SK-N-SH treated with all-trans-retinoic acid at 6 μM for 48 hours (cell line): ENCODE data around the gene LRMDA.

Source experiments
- ATAC-seq: fragments of 200-7000 bp; cut with Tn5 transposase; 3 replicates; pipeline ENCODE4 v1.9.1; 2020; ENCODE audit warnings: mild to moderate bottlenecking, moderate library complexity
- BACH2 ChIP-seq: fragments of 250-450 bp; sonication (Bioruptor Pico); IDR thresholded peaks from 2 replicates; pipeline ENCODE4 v1.9.0; 2021; ENCODE audit warnings: mild to moderate bottlenecking, borderline replicate concordance
- CSDC2 ChIP-seq: fragments of 250-450 bp; sonication (Bioruptor Pico); IDR thresholded peaks from 2 replicates; pipeline ENCODE4 v1.5.0; 2020; ENCODE audit warnings: mild to moderate bottlenecking, moderate library complexity
- ESRRG ChIP-seq: fragments of 250-450 bp; sonication (Bioruptor Pico); IDR thresholded peaks from 2 replicates; pipeline ENCODE4 v1.6.1; 2021; ENCODE audit warnings: mild to moderate bottlenecking
- GLIS3 ChIP-seq: fragments of 250-450 bp; sonication (Bioruptor Pico); IDR thresholded peaks from 2 replicates; pipeline ENCODE4 v1.5.0; 2020; ENCODE audit warnings: mild to moderate bottlenecking, moderate library complexity
- ISL1 ChIP-seq: fragments of 250-450 bp; sonication (Bioruptor Pico); IDR thresholded peaks from 2 replicates; pipeline ENCODE4 v2.1.2; 2022; ENCODE audit warnings: mild to moderate bottlenecking, moderate library complexity
- PPARA ChIP-seq: fragments of 250-450 bp; sonication (Bioruptor Pico); IDR thresholded peaks from 2 replicates; pipeline ENCODE4 v1.5.0; 2020; ENCODE audit warnings: mild to moderate bottlenecking, borderline replicate concordance
- RARB ChIP-seq: fragments of 250-450 bp; sonication (Bioruptor Pico); IDR thresholded peaks from 2 replicates; pipeline ENCODE4 v1.8.0; 2021; ENCODE audit warnings: mild to moderate bottlenecking, moderate library complexity
- SNAI2 ChIP-seq: fragments of 250-450 bp; sonication (Bioruptor Pico); IDR thresholded peaks from 2 replicates; pipeline ENCODE4 v1.5.0; 2020; ENCODE audit warnings: mild to moderate bottlenecking, moderate library complexity
- TCF4 ChIP-seq: fragments of 250-450 bp; sonication (Bioruptor Pico); IDR thresholded peaks from 2 replicates; pipeline ENCODE4 v1.8.0; 2021; ENCODE audit warnings: mild to moderate bottlenecking, moderate library complexity, borderline replicate concordance
- TOX ChIP-seq: fragments of 250-450 bp; sonication (Bioruptor Pico); IDR thresholded peaks from 2 replicates; pipeline ENCODE4 v1.8.0; 2021; ENCODE audit warnings: mild to moderate bottlenecking, moderate library complexity, borderline replicate concordance
- ZC3H10 ChIP-seq: fragments of 250-450 bp; sonication (Bioruptor Pico); IDR thresholded peaks from 2 replicates; pipeline ENCODE4 v1.5.1; 2021; ENCODE audit warnings: mild to moderate bottlenecking, moderate library complexity
- ZFP3 ChIP-seq: fragments of 250-450 bp; sonication (Bioruptor Pico); IDR thresholded peaks from 2 replicates; pipeline ENCODE4 v1.5.0; 2020; ENCODE audit warnings: mild to moderate bottlenecking, moderate library complexity
- ZFP30 ChIP-seq: fragments of 450-650 bp; formaldehyde crosslinking; IDR thresholded peaks from 2 replicates; pipeline ENCODE4 v1.5.0; 2022; ENCODE audit warnings: mild to moderate bottlenecking, moderate library complexity
- ZNF565 ChIP-seq: fragments of 450-650 bp; formaldehyde crosslinking; conservative IDR thresholded peaks from 2 replicates; pipeline ENCODE4 v1.5.0; 2020; ENCODE audit warnings: low read depth, mild to moderate bottlenecking, moderate library complexity
- ZNF70 ChIP-seq: fragments of 450-650 bp; formaldehyde crosslinking; IDR thresholded peaks from 2 replicates; pipeline ENCODE4 v1.5.0; 2020; ENCODE audit warnings: mild to moderate bottlenecking, moderate library complexity
- ZNF8 ChIP-seq: fragments of 450-650 bp; formaldehyde crosslinking; IDR thresholded peaks from 2 replicates; pipeline ENCODE4 v1.5.0; 2020; ENCODE audit warnings: mild to moderate bottlenecking, moderate library complexity
- TF ChIP-seq, protein P1 (sequence below): fragments of 250-450 bp; sonication (Bioruptor Pico); IDR thresholded peaks from 2 replicates; pipeline ENCODE4 v1.8.0; 2020; ENCODE audit warnings: mild to moderate bottlenecking, moderate library complexity, borderline replicate concordance
- TF ChIP-seq, protein P2 (sequence below): fragments of 250-450 bp; sonication (Bioruptor Pico); IDR thresholded peaks from 2 replicates; pipeline ENCODE4 v1.5.0; 2020; ENCODE audit warnings: mild to moderate bottlenecking, moderate library complexity
- TF ChIP-seq, protein P3 (sequence below): fragments of 250-450 bp; sonication (Bioruptor Pico); IDR thresholded peaks from 2 replicates; pipeline ENCODE4 v1.8.0; 2021; ENCODE audit warnings: low read depth, mild to moderate bottlenecking, moderate library complexity, borderline replicate concordance
- TF ChIP-seq, protein P4 (sequence below): fragments of 250-450 bp; sonication (Bioruptor Pico); IDR thresholded peaks from 2 replicates; pipeline ENCODE4 v1.5.1; 2021; ENCODE audit warnings: mild to moderate bottlenecking, moderate library complexity
- TF ChIP-seq, protein P5 (sequence below): fragments of 250-450 bp; sonication (Bioruptor Pico); IDR thresholded peaks from 2 replicates; pipeline ENCODE4 v1.5.1; 2020; ENCODE audit warnings: low read depth, mild to moderate bottlenecking, moderate library complexity

The LRMDA gene

DNA sequence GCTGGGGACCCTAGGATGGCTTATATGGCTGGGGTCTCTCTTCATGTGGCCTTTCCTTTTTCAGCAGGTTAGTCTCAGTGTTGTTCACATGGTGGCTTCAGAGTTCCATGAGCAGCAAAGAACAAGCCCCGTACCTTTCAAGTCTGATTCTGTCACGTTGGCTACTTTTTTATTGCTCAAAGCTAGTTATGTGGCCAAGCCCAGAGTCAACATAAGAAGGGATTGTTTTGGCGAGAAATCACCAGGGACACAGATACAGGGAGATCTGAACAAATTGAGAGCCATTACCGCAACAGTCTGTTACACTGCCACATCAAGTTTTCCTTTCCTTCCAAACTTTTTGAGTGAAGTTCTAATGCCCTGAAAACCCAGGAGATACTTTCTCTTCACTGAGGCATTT is 770.5 kb downstream of the LRMDA start:
- no peak for ATAC-seq
- no peak for TF ChIP-seq CSDC2 (CRISPR knock-in tag)
- TF ChIP-seq ZFP3 (CRISPR knock-in tag) = no peak
- no peak for TF ChIP-seq GLIS3 (CRISPR knock-in tag)
- no peak for TF ChIP-seq TOX
- TF ChIP-seq, protein P1, sequence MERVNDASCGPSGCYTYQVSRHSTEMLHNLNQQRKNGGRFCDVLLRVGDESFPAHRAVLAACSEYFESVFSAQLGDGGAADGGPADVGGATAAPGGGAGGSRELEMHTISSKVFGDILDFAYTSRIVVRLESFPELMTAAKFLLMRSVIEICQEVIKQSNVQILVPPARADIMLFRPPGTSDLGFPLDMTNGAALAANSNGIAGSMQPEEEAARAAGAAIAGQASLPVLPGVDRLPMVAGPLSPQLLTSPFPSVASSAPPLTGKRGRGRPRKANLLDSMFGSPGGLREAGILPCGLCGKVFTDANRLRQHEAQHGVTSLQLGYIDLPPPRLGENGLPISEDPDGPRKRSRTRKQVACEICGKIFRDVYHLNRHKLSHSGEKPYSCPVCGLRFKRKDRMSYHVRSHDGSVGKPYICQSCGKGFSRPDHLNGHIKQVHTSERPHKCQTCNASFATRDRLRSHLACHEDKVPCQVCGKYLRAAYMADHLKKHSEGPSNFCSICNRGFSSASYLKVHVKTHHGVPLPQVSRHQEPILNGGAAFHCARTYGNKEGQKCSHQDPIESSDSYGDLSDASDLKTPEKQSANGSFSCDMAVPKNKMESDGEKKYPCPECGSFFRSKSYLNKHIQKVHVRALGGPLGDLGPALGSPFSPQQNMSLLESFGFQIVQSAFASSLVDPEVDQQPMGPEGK (CRISPR knock-in tag) = no peak
- TF ChIP-seq, protein P2, sequence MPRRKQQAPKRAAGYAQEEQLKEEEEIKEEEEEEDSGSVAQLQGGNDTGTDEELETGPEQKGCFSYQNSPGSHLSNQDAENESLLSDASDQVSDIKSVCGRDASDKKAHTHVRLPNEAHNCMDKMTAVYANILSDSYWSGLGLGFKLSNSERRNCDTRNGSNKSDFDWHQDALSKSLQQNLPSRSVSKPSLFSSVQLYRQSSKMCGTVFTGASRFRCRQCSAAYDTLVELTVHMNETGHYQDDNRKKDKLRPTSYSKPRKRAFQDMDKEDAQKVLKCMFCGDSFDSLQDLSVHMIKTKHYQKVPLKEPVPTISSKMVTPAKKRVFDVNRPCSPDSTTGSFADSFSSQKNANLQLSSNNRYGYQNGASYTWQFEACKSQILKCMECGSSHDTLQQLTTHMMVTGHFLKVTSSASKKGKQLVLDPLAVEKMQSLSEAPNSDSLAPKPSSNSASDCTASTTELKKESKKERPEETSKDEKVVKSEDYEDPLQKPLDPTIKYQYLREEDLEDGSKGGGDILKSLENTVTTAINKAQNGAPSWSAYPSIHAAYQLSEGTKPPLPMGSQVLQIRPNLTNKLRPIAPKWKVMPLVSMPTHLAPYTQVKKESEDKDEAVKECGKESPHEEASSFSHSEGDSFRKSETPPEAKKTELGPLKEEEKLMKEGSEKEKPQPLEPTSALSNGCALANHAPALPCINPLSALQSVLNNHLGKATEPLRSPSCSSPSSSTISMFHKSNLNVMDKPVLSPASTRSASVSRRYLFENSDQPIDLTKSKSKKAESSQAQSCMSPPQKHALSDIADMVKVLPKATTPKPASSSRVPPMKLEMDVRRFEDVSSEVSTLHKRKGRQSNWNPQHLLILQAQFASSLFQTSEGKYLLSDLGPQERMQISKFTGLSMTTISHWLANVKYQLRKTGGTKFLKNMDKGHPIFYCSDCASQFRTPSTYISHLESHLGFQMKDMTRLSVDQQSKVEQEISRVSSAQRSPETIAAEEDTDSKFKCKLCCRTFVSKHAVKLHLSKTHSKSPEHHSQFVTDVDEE = no peak
- TF ChIP-seq, protein P3, sequence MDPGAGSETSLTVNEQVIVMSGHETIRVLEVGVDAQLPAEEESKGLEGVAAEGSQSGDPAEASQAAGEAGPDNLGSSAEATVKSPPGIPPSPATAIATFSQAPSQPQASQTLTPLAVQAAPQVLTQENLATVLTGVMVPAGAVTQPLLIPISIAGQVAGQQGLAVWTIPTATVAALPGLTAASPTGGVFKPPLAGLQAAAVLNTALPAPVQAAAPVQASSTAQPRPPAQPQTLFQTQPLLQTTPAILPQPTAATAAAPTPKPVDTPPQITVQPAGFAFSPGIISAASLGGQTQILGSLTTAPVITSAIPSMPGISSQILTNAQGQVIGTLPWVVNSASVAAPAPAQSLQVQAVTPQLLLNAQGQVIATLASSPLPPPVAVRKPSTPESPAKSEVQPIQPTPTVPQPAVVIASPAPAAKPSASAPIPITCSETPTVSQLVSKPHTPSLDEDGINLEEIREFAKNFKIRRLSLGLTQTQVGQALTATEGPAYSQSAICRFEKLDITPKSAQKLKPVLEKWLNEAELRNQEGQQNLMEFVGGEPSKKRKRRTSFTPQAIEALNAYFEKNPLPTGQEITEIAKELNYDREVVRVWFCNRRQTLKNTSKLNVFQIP (CRISPR knock-in tag) = no peak
- TF ChIP-seq ESRRG = no peak
- no peak for TF ChIP-seq ZNF8
- TF ChIP-seq SNAI2 (CRISPR knock-in tag) = no peak
- TF ChIP-seq PPARA (CRISPR knock-in tag) = no peak
- TF ChIP-seq, protein P4, sequence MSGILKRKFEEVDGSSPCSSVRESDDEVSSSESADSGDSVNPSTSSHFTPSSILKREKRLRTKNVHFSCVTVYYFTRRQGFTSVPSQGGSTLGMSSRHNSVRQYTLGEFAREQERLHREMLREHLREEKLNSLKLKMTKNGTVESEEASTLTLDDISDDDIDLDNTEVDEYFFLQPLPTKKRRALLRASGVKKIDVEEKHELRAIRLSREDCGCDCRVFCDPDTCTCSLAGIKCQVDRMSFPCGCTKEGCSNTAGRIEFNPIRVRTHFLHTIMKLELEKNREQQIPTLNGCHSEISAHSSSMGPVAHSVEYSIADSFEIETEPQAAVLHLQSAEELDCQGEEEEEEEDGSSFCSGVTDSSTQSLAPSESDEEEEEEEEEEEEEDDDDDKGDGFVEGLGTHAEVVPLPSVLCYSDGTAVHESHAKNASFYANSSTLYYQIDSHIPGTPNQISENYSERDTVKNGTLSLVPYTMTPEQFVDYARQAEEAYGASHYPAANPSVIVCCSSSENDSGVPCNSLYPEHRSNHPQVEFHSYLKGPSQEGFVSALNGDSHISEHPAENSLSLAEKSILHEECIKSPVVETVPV (CRISPR knock-in tag) = no peak
- TF ChIP-seq ZC3H10 (CRISPR knock-in tag) = no peak
- TF ChIP-seq ZNF70 = no peak
- TF ChIP-seq ZFP30 (CRISPR knock-in tag) = no peak
- TF ChIP-seq ZNF565 (CRISPR knock-in tag) = no peak
- TF ChIP-seq TCF4 (CRISPR knock-in tag) = no peak

DNA sequence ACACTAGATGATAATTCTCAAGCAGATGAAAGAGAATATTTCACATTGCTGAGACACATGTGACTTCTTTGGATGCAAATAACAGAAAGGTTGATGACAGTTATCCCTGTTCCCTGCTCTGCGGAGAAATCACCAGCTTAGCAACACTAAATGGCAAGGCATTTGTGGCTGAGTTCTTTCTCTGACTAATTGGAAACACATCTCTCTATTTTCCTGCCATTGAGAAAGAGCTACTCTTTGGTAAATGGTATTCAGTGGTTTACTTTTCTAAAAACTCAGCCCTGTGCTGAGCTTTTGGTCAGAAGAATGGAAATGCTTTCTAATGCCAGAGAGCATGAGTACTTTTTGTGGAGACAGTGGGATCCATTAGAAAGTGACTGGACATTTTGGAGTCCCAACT is 771.4 kb downstream of the LRMDA start:
- TF ChIP-seq CSDC2 (CRISPR knock-in tag) (no peak), ZNF70 (no peak), ISL1 (no peak), RARB (CRISPR knock-in tag) (no peak)
- TF ChIP-seq, protein P5, sequence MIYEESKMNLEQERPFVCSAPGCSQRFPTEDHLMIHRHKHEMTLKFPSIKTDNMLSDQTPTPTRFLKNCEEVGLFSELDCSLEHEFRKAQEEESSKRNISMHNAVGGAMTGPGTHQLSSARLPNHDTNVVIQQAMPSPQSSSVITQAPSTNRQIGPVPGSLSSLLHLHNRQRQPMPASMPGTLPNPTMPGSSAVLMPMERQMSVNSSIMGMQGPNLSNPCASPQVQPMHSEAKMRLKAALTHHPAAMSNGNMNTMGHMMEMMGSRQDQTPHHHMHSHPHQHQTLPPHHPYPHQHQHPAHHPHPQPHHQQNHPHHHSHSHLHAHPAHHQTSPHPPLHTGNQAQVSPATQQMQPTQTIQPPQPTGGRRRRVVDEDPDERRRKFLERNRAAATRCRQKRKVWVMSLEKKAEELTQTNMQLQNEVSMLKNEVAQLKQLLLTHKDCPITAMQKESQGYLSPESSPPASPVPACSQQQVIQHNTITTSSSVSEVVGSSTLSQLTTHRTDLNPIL = no peak
- ATAC-seq = peak; percentile 86

DNA sequence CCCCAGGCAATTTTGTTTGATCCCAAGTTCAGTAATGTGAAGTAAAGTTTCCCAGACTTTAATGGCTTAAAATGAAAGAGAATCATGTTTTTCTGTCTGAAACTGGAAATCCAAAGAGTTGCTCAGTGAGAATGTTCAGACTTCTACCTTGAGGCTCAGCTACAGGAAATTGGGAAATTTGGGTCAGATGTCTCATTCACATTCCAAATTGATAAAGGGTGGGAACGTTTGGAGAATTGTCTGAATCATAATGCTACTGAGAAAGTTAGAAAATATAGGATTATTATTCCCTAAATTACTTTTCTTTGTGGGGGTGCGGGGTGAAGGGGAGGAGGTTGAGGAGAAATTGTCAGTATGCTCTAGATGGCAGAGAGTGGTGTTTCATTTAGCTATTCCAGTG is 773.9 kb downstream of the LRMDA start:
- ATAC-seq = no peak
- TF ChIP-seq, protein P3 (CRISPR knock-in tag) = no peak
- TF ChIP-seq ZNF8 = no peak
- no peak for TF ChIP-seq TOX
- no peak for TF ChIP-seq BACH2 (CRISPR knock-in tag)
- TF ChIP-seq CSDC2 (CRISPR knock-in tag) = no peak
- TF ChIP-seq TCF4 (CRISPR knock-in tag) = no peak
